Measurements from ENCODE around the gene EP400.
A peak's percentile ranks its signal among the peaks of the same experiment; 100 is the strongest.

EP400 gene, protein sequence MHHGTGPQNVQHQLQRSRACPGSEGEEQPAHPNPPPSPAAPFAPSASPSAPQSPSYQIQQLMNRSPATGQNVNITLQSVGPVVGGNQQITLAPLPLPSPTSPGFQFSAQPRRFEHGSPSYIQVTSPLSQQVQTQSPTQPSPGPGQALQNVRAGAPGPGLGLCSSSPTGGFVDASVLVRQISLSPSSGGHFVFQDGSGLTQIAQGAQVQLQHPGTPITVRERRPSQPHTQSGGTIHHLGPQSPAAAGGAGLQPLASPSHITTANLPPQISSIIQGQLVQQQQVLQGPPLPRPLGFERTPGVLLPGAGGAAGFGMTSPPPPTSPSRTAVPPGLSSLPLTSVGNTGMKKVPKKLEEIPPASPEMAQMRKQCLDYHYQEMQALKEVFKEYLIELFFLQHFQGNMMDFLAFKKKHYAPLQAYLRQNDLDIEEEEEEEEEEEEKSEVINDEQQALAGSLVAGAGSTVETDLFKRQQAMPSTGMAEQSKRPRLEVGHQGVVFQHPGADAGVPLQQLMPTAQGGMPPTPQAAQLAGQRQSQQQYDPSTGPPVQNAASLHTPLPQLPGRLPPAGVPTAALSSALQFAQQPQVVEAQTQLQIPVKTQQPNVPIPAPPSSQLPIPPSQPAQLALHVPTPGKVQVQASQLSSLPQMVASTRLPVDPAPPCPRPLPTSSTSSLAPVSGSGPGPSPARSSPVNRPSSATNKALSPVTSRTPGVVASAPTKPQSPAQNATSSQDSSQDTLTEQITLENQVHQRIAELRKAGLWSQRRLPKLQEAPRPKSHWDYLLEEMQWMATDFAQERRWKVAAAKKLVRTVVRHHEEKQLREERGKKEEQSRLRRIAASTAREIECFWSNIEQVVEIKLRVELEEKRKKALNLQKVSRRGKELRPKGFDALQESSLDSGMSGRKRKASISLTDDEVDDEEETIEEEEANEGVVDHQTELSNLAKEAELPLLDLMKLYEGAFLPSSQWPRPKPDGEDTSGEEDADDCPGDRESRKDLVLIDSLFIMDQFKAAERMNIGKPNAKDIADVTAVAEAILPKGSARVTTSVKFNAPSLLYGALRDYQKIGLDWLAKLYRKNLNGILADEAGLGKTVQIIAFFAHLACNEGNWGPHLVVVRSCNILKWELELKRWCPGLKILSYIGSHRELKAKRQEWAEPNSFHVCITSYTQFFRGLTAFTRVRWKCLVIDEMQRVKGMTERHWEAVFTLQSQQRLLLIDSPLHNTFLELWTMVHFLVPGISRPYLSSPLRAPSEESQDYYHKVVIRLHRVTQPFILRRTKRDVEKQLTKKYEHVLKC (N-terminal part only)

DNA sequence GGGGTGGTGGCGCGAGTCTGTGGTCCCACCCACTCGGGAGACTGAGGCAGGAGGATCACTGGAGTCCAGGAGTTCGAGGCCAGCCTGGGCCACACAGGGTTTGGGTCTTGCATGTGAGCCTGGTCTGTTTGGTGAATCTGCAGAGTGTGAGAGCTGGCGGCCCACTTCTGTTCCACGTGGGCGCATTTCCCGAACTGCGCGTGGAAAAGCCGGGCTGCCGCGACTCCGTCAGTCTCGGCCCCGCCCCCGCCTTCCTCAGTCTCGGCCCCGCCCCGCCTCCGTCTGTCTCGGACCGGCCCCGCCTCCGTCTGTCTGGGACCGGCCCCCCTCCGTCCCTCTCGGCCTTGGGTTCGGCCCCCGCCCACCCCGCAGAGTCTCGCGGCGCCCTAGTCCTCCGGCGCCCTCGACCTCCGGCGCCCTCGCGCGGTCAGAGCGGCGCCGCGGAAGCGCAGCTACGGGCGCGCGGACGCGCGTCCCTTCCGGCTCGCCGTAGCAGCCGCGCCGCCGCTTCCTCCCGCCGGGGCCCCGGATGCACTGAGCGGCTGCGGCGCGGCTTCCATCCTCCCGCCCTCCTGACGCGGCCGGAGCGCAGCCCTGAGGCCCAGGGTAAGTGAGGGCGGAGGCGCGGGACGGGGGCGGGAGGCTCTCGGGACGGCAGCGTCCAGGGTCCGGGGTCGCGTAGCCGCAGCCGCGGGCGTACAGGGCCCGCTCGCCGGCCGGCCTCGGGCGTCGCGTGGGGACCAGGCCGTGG is at the start of gene EP400:
Gene EP400, plus strand, starts transcription at position 512 of the 751 bp plus-strand sequence. CDS start 10,678 bp downstream, outside the sequence.
- DNase-seq, result peak; percentile 98

DNA sequence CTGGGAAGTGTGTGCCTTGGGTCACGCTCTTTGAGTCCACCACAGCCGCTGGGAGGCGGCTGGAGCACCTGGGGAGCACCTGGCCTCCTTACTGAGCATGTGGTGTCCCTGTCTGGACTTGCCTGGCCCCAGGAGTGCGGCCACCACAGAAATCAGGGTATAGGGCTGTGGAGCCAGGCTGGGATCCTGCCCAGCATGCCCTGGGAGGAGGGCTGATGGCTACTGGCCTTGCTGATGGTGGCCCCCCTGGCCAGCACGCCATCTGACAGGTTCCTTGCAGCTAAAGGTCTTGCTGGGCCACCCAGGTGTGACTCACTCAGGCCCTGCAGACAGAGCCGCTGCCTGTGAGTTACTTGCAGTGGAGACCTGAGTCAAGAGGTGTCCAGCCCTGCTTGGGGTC is 49.3 kb upstream of the EP400 start:
- DNase-seq, result no peak

DNA sequence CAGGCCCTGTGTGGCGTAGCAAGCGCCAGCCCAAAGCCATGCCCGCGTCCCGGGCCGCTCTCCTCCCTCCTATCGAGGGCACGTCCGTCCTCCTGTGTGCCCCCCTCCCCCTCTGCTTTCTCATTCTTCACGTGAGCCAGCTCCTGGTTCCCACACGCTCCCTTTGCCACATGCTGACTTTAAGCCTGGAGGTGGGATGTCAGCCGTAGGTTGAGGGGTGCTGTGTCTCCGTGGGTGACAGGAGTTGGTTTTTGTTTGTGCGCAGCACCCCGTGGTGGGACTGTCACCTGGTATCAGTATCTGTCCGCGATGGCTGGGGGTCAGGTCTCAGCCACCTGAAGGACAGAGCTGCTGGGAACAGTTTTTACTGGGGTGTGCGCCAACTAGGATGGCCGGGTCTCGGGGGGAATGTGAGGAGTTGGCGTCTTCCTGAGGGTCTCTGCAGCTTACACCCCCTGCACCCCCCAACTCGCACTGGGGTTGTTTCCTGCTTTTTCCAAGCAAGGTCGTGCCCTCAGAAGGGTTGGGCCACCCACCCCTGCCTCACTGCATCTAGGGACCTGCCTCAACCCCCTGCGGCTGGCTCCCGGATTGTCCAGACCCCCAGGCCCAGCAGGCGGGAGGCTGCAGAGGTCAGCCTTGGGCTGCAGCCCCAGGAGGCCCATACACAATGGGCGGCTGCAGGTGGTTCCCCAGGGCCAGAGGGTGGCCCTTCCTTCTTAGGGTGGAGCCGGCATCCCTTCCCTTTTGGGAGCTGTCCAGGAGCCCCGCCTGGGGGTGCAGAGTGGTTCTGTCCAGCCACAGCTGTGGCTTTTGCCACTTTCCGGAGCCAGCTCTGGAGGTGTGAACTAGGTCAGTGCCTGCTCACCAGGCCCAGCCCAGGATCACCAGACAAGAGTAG is 48.1 kb upstream of the EP400 start:
- no peak for DNase-seq

- no peak for DNase-seq
Measured at GRCh38 chr12:131902332-131903241, 47.2 kb upstream of the EP400 start.

- no peak for DNase-seq
Measured at GRCh38 chr12:131903270-131904255, 46.2 kb upstream of the EP400 start.

DNA sequence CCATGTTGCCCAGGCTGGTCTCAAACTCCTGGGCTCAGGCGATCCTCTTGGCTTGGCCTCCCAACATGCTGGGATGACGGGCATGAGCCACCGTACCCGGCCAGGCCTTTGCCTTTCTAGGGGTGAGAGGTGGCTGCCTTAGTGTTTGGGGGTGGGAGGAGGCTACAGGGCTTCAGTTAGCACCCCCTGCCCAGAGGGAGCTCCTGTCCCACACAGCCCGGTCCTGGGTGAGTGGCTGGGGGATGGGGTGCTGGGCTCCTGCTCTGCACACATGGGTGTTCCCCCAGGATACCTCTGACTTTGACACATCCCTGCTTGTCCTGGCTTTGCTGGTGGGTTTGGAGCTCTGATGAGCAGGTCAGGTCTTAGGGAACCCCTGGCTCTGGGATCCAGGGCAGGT is 45.4 kb upstream of the EP400 start:
- no peak for DNase-seq

- no peak for DNase-seq
Measured at GRCh38 chr12:131905081-131905629, 44.6 kb upstream of the EP400 start.

DNA sequence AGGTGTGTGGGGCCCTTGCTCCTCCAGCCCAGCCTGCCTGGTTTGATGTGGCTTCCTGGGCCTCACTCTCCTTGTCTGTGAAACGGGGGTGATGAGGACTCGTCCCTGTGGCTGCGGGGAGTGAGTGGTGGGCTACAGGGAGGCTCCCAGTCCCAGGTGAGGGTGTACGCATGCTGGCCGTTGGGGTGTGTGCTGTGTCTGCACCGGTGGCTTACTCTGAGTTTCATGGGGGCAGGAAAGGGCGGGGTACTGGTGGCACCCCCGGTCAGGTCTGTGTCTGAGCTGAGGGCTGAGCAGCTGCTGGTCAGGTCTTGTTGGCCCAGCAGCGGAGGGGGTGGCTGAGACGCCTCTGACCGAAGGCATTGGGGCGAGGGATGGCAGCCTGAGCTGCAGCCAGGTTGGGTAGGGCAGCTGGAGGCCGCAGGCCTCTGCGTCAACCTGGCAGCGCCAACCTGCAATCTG is 44.1 kb upstream of the EP400 start:
- no peak for DNase-seq

- DNase-seq, result no peak
Measured at GRCh38 chr12:131907379-131908091, 42.2 kb upstream of the EP400 start.

DNA sequence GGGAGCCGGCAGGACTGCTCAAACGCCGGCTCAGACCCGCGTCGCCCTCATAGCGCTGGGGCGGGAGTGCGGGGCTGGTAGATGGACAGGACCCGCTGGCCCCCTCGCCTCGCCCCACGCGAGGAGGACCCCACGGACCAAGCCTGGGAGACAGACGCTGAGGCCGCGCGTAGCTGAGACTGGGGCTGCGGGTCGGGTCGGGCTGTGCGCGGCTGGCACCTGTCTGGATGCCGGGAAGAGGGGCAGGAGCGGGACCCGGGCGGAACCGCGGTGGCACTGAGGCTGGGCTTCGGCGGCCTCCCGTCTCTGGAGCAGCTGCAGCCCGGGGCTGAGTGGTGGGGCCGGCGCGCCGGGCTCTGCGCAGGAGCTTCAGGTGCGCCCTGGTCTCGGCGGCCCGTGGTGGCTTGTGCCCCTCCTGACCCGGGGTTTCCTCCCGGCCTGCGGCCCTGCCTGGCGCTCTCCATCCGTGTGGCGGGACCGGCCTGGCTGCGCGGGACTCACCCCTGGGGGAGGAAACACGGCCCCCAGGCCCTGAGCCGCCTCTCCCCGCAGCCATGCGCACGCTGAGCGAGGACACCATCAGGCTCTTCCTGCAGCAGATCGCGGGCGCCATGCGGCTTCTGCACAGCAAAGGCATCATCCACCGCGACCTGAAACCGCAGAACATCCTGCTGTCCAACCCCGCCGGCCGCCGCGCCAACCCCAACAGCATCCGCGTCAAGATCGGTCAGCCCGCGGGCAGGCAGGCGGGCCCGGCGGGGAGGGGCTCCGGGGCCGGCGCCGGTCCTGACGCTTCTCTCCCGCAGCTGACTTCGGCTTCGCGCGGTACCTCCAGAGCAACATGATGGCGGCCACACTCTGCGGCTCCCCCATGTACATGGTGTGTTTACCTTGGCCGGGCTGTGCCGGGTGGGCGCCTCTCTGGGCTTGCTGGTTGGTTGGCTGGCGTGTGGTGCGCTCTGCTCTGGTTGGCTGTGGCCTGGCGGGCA is 41.4 kb upstream of the EP400 start:
- DNase-seq, result no peak

DNA sequence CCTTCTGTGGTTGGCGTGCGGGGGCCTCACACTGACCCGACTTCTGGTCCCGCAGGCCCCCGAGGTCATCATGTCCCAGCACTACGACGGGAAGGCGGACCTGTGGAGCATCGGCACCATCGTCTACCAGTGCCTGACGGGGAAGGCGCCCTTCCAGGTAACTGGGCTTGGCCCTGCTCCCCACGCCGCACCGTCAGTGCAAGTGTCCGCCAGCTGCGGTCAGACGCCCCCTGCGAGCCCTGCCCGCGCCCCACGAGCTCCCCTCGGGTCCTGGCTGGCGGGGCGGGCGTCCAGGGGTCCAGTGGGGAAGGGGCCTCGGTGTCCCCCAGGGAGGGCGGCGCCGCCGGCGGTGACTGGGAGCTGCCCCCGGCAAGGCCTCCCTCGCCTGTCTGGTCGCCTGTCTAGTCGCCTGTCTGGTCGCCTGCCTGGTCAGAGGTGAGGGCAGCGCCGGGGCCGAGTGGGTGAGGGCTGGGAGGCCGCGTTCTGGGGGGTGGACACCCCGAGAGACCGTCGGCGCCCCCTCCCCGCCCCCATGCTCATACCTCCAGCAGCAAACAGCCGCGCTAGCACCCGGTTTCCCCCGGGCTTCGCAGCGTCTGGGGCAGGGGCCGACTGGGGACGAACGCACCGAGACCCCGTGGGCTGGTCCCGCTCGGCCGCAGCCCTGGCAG is 40.5 kb upstream of the EP400 start:
- no peak for DNase-seq

GRCh38 chr12:131909752-131910219 is 40.0 kb upstream of the EP400 start:
- no peak for DNase-seq

GRCh38 chr12:131910302-131911027 is 39.3 kb upstream of the EP400 start:
- DNase-seq, result no peak

- no peak for DNase-seq
Measured at GRCh38 chr12:131911028-131911650, 38.6 kb upstream of the EP400 start.

Data from CD4-positive, alpha-beta T cell treated with Interleukin-17A for 4 hours (primary cell).